Caco-2 (cell line): Measurements from ENCODE around the gene DGKG. TPM values are rescaled to one million over a fixed set of nuclear protein-coding genes. Genes with fewer than 3 reads are reported as not detected.

Experiments
- BruUV-seq: library from RNA; stranded (reverse); fragments of 400-500 nt; replicated peaks from 2 replicates; lab custom pipeline; 2021; lab: Mats Ljungman, UMichigan
- CTCF ChIA-PET: fragments of 300-600 bp; sonication (Branson Sonifier 250); formaldehyde crosslinking; loops from one replicate; lab custom pipeline; 2022; ENCODE audit warnings: antibody characterized with exemption; lab: Charles Lee
- POLR2A ChIA-PET: fragments of 300-600 bp; sonication (Branson Sonifier 250); formaldehyde crosslinking; loops from one replicate; lab custom pipeline; 2022; ENCODE audit warnings: antibody characterized with exemption; lab: Charles Lee
- DNase-seq, 2 experiments: peaks; one replicate each; pipeline versions ENCODE4 v3.0.0 to v3.0.0-alpha.2; 2020 to 2022
- H3K27me3 ChIP-seq: replicated peaks from 2 replicates; pipeline ENCODE4 v1.6.0; 2011; ENCODE audit warnings: low read length; ENCODE audit not compliant: control insufficient read depth, insufficient read depth
- H3K36me3 ChIP-seq: 2 replicates; pipeline ENCODE4 v1.5.1; 2011; ENCODE audit warnings: low read length; ENCODE audit not compliant: control insufficient read depth, insufficient read depth
- H3K4me1 ChIP-seq: fragments of 250-450 bp; sonication (Bioruptor Pico); 2 replicates; pipeline ENCODE4 v1.5.1; 2020; ENCODE audit warnings: mild to moderate bottlenecking
- H3K4me3 ChIP-seq: 2 replicates; pipeline ENCODE4 v1.5.1; 2011; ENCODE audit warnings: low read depth, mild to moderate bottlenecking, control low read depth, low read length
- H3K9me3 ChIP-seq: fragments of 250-450 bp; sonication (Bioruptor Pico); 2 replicates; pipeline ENCODE4 v1.5.1; 2020; ENCODE audit warnings: mild to moderate bottlenecking, moderate library complexity
- H3K27ac Mint-ChIP-seq: one replicate; pipeline ENCODE4 v1.8.0; 2022; ENCODE audit warnings: mixed read lengths; ENCODE audit not compliant: unreplicated experiment
- H3K27me3 Mint-ChIP-seq: one replicate; pipeline ENCODE4 v1.8.0; 2022; ENCODE audit warnings: mixed read lengths; ENCODE audit not compliant: insufficient read depth, unreplicated experiment
- H3K36me3 Mint-ChIP-seq: one replicate; pipeline ENCODE4 v1.8.0; 2022; ENCODE audit warnings: mild to moderate bottlenecking, mixed read lengths; ENCODE audit not compliant: insufficient read depth, unreplicated experiment
- H3K4me1 Mint-ChIP-seq: one replicate; pipeline ENCODE4 v1.8.0; 2022; ENCODE audit warnings: low read depth, mixed read lengths; ENCODE audit not compliant: unreplicated experiment
- H3K4me3 Mint-ChIP-seq: one replicate; pipeline ENCODE4 v1.8.0; 2022; ENCODE audit warnings: mild to moderate bottlenecking, moderate library complexity, mixed read lengths; ENCODE audit not compliant: unreplicated experiment
- H3K9me3 Mint-ChIP-seq: one replicate; pipeline ENCODE4 v1.8.0; 2022; ENCODE audit warnings: mixed read lengths; ENCODE audit not compliant: unreplicated experiment
- CTCF ChIP-seq, 2 experiments: fragments of 200-600 bp in 1 of 2; IDR thresholded peaks; 1 replicate in 1 of 2; 2 replicates in 1 of 2; pipeline versions ENCODE4 v1.5.1 to v1.8.0; 2011 to 2022; ENCODE audit warnings: antibody characterized with exemption in 1 of 2, control low read depth in 1 of 2, inconsistent platforms in 1 of 2, low read depth in 1 of 2, low read length in 1 of 2, mild to moderate bottlenecking in 1 of 2, moderate library complexity in 1 of 2; ENCODE audit not compliant: insufficient read depth in 1 of 2, severe bottlenecking in 1 of 2, unreplicated experiment in 1 of 2
- intact Hi-C: fragments of 100-400 bp; cut with micrococcal nuclease; formaldehyde crosslinking; loops from one replicate; pipeline ENCODE4 v1.10.0; 2022; ENCODE audit not compliant: unreplicated experiment
- total RNA-seq: library from RNA; stranded (reverse); gene quantifications from 2 replicates; pipeline ENCODE4 v1.2.3, GENCODE V29; 2022

Gene DGKG
- total RNA-seq, 1 experiment from 2014 or later = 0.32 TPM

- POLR2A ChIA-PET = no interaction called here
- Histone ChIP-seq H3K27me3 (no peaks in the 10 kb centered on the region), H3K4me3 (no peak overlapping the region), H3K9me3 (no peaks in the 10 kb centered on the region), H3K36me3 (no peaks in the 10 kb centered on the region), H3K4me1 (no peaks in the 10 kb centered on the region)
- H3K27me3 Mint-ChIP-seq = peaks cover 8% of the 10 kb centered on the region
- CTCF ChIA-PET = no interaction called here
- no peak overlapping the region for H3K4me3 Mint-ChIP-seq
- no peaks in the 10 kb centered on the region for H3K36me3 Mint-ChIP-seq
- H3K27ac Mint-ChIP-seq = no peak overlapping the region
- no TSS peak for BruUV-seq
- DNase-seq = no peak
- H3K9me3 Mint-ChIP-seq = peaks cover 11% of the 10 kb centered on the region
- H3K4me1 Mint-ChIP-seq = no peaks in the 10 kb centered on the region
- TF ChIP-seq CTCF (IDR thresholded peaks at IDR 0.05; ENCODE audit: insufficient read depth in 1 of 2, low read depth in 1 of 2, low read length in 1 of 2, severe bottlenecking in 1 of 2, unreplicated experiment in 1 of 2) = no peak
- intact Hi-C loops = no loop called here
These were observed 39.5 kb upstream of the DGKG start for GRCh38 chr3:186401556-186401955.

- POLR2A ChIA-PET = no interaction called here
- intact Hi-C loops = no loop called here
These were observed 38.6 kb upstream of the DGKG start for GRCh38 chr3:186400662-186401061.

GRCh38 chr3:186400026-186400425, 38.0 kb upstream of the DGKG start:
- intact Hi-C loops = no loop called here
- Mint-ChIP-seq H3K4me3 (no peak overlapping the region), H3K27me3 (peaks cover 8% of the 10 kb centered on the region), H3K9me3 (peaks cover 11% of the 10 kb centered on the region), H3K4me1 (no peaks in the 10 kb centered on the region), H3K27ac (no peak overlapping the region), H3K36me3 (no peaks in the 10 kb centered on the region)
- Histone ChIP-seq H3K4me3 (no peak overlapping the region), H3K9me3 (no peaks in the 10 kb centered on the region), H3K27me3 (no peaks in the 10 kb centered on the region), H3K36me3 (no peaks in the 10 kb centered on the region), H3K4me1 (no peaks in the 10 kb centered on the region)
- no TSS peak for BruUV-seq
- TF ChIP-seq CTCF (IDR thresholded peaks at IDR 0.05; ENCODE audit: insufficient read depth in 1 of 2, low read depth in 1 of 2, low read length in 1 of 2, severe bottlenecking in 1 of 2, unreplicated experiment in 1 of 2) = no peak
- DNase-seq = no peak
- ChIA-PET POLR2A (no interaction called here), CTCF (no interaction called here)

More at GRCh38 chr3:186400662-186401061, 38.6 kb upstream of the DGKG start:
- no peaks in the 10 kb centered on the region for H3K36me3 Mint-ChIP-seq
- H3K27me3 ChIP-seq = no peaks in the 10 kb centered on the region
- CTCF ChIA-PET = no interaction called here
- H3K27me3 Mint-ChIP-seq = peaks cover 8% of the 10 kb centered on the region
- H3K9me3 Mint-ChIP-seq = peaks cover 11% of the 10 kb centered on the region
- no peak for DNase-seq
- H3K9me3 ChIP-seq = no peaks in the 10 kb centered on the region
- H3K4me1 ChIP-seq = no peaks in the 10 kb centered on the region
- no peak overlapping the region for H3K27ac Mint-ChIP-seq
- no peaks in the 10 kb centered on the region for H3K36me3 ChIP-seq
- no peaks in the 10 kb centered on the region for H3K4me1 Mint-ChIP-seq
- no peak overlapping the region for H3K4me3 Mint-ChIP-seq
- no peak for TF ChIP-seq CTCF (IDR thresholded peaks at IDR 0.05; ENCODE audit: insufficient read depth in 1 of 2, low read depth in 1 of 2, low read length in 1 of 2, severe bottlenecking in 1 of 2, unreplicated experiment in 1 of 2)
- no TSS peak for BruUV-seq
- no peak overlapping the region for H3K4me3 ChIP-seq
